COLO668 (cell line): Measurements from ENCODE around the gene OPN1LW.
"Not testable (repeated sequence)": the region's sequence is repeated elsewhere in the genome, so short reads cannot be mapped to it uniquely, and the experiment has no call there.

ENCODE experiments used
- DNase-seq: peaks from one replicate; lab custom pipeline; 2025; ENCODE audit not compliant: unreplicated experiment; lab: John Stamatoyannopoulos, UW

The OPN1LW gene

GRCh38 chrX:154132366-154132765 lies 11.7 kb upstream of the OPN1LW start:
- DNase-seq: no peak

DNA sequence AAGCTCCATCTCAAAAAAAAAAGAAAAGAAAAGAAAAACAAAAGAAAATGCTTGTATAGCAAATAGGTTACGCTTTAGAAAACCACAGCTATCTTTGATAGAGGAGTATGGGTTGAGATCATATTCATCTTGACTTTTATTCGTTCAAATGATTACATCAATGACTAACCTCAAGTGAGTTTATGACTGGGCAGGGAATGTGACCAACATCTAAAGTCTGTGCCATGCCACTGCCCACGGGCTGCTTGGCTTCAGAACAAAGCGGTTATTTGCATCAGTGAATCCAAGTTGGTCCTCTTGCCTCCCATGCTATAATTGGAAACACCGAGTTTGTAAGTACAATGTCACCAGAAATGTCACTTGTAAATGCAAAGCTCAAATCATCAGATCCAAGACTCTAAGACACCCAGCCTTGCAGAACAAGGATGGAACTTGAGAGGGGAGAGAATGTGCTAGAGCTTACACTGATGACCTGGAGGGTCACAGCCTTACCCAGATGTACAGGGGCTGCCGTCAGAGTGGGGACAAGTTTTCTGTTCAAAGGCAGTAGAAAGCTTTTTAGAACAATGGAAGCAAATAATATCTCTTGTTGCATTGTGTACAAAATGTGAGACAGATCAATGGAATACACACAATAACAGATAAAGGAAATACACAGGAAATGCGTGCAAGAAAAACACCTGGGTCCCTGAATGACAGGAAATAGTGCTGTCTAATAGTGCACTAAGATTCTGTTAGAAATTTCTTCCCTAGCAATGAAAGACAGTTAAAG lies 8.4 kb upstream of the OPN1LW start:
- DNase-seq: no peak

- DNase-seq: peak; percentile 73
Observed at GRCh38 chrX:154136627-154137161, 7.3 kb upstream of the OPN1LW start.

DNA sequence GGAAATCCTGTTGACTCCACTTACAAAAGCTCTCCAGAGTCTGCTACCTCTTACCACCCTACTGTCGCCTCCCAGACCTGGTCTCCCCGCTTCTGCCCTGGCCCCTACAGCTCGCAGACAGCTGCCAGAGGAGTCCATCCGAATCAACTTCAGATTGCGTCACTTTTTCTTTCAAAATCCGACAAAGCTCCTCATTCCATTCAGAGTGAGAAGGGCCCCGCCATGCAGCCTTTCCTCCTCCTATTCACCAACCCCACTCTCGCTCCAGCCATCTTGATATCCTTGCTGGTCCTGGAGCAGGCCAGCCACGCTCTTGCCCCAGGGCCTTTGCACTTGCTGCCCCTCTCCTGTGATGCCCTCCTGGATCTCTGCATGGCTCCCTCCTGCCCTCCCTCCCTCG lies 5.2 kb upstream of the OPN1LW start:
- DNase-seq: no peak

GRCh38 chrX:154140206-154140605 lies 3.8 kb upstream of the OPN1LW start:
- no peak for DNase-seq

- DNase-seq: no peak
Observed at GRCh38 chrX:154140742-154141141, 3.3 kb upstream of the OPN1LW start.

GRCh38 chrX:154142386-154142785 lies 1.7 kb upstream of the OPN1LW start:
- DNase-seq: no peak

- no peak for DNase-seq
Observed at GRCh38 chrX:154142950-154143745, 895 bp upstream of the OPN1LW start.

- not testable (repeated sequence) for DNase-seq
Observed at GRCh38 chrX:154151030-154151429, 7.0 kb downstream of the OPN1LW start.

- not testable (repeated sequence) for DNase-seq
Observed at GRCh38 chrX:154156221-154156620, 12.2 kb downstream of the OPN1LW start.

DNA sequence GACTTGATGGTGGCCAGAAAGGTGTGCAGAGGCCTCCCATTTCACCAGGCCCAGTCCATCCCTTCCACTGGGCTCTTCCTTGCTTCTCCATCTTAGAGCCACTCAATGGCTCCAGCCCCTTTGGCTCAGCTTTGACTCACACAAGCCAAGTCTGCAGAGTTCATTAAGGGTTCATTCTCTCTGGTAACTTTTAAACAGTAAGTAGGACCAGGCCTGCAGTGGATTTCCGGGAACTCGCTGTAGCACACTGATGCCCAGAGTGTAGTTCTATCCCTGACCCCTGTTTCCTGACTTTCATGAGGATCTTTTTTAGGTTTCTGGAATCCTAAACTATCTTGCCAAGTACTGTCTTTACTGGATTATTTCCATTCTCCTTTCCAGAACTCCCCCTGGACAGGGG lies 13.2 kb downstream of the OPN1LW start:
- not testable (repeated sequence) for DNase-seq

- DNase-seq: not testable (repeated sequence)
Observed at GRCh38 chrX:154159345-154159744, 15.3 kb downstream of the OPN1LW start.

DNA sequence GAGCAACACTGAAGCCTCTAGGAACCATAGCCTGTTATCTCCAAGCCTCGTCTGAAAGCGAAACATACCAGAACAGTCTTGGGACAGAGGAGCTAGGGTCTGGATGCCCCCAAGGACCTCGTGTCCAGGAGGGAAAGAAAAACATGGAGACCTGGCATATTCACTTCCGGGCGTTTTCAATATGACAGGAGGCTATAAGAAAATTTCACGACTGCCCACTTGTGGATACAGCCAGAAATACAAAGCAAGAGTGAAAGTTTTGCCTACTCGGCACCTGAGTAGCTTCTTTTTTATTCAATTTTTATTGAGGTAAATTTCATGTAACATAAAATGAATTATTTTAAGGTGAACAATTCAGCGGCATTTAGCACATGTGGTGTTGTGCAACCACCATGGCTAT lies 20.9 kb downstream of the OPN1LW start:
- DNase-seq: not testable (repeated sequence)

- DNase-seq: not testable (repeated sequence)
Observed at GRCh38 chrX:154168384-154168783, 24.3 kb downstream of the OPN1LW start.

GRCh38 chrX:154172535-154172943 lies 28.5 kb downstream of the OPN1LW start:
- DNase-seq: not testable (repeated sequence)

GRCh38 chrX:154174356-154174755 lies 30.3 kb downstream of the OPN1LW start:
- not testable (repeated sequence) for DNase-seq

- DNase-seq: not testable (repeated sequence)
Observed at GRCh38 chrX:154182296-154182695, 38.3 kb downstream of the OPN1LW start, which contains the start of gene OPN1MW. TSS of gene OPN1MW (plus strand) at chrX:154182596. CDS start at chrX:154182678, 82 bp downstream.

- not testable (repeated sequence) for DNase-seq
Observed at GRCh38 chrX:154183794-154184193, 39.8 kb downstream of the OPN1LW start.

DNA sequence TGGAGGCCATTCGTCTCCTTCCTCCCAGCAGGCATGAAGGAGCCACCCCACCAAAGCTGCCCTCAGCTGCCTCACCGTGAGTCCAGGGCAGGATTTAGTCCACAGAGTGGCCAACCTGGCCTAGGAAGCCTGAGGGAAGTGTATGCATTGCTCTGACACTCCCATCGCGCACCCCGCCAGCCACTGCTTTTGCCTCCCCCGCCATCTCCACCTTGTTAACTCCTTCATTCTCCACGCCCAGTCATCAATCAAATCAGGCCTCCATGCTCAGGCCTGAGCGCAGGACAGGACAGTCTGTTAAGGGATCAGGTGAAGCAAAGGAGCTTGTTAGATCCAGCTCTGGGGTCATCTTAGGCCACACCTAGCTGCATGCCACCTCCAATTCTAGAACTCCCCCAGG lies 48.8 kb downstream of the OPN1LW start:
- not testable (repeated sequence) for DNase-seq

- not testable (repeated sequence) for DNase-seq
Observed at GRCh38 chrX:154194316-154194715, 50.3 kb downstream of the OPN1LW start.

- DNase-seq: not testable (repeated sequence)
Observed at GRCh38 chrX:154196466-154196865, 52.4 kb downstream of the OPN1LW start.
